GM21737 (cell line): ENCODE measurements around the gene NCKAP5.

Experiments
- ATAC-seq: cut with Tn5 transposase; IDR thresholded peaks from one replicate; pipeline ENCODE4 v1.9.1; 2021; ENCODE audit warnings: mild to moderate bottlenecking, moderate library complexity; ENCODE audit not compliant: unreplicated experiment

Gene NCKAP5

DNA sequence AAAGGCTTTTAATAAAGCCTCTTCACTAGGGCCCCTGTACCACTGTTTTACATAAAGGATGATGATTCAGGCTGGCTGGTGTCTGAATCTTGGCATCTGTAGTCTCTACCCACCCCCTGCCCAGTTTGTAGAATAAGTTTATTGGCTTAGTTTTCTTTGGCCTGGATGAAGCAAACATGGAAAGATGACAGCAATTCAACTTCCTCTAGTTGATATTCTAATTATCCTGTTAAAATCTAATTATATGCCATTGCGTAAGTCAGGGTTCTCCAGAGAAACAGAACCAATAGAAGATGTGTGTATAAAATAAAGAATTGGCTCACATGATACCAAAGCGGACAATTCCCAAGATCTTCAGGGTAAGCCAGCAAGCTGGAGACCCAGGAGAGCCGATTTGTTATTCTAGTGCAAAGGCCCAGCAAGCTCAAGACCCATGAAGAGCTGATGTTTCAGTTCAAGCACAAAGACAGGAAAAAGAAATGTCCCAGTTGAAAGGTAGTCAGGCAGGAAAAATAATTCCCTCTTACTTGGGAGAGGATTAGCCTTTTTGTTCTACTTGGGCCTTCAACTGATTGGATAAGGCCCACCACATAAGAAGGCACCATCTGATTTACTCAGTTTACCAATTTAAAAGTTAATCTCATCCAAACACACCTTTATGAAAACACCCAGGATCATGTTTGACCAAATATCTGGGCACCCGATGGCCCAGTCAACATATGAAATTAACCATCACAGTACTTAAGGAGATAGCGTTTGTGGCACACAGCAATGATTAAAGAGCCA is 815.6 kb downstream of the NCKAP5 start:
- no peak for ATAC-seq

DNA sequence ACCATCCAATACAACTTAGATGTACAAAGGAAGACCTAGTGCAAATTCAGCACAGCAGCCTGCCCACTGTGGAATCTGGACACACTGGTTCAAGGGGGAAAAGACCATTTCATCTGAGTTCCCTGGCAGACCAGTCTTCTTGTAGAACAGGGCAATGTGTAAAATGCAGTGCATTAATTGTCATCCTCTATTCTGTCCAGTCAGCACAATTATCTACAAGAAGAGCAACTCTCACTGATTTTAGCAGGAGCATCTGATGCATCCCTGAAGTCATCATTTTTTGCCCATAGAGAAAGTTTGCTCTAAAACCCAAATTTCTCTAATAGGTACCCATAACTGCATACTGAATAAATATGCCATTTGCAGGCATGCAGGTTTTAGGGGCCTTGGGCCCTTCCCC is 816.4 kb downstream of the NCKAP5 start:
- ATAC-seq, result no peak

DNA sequence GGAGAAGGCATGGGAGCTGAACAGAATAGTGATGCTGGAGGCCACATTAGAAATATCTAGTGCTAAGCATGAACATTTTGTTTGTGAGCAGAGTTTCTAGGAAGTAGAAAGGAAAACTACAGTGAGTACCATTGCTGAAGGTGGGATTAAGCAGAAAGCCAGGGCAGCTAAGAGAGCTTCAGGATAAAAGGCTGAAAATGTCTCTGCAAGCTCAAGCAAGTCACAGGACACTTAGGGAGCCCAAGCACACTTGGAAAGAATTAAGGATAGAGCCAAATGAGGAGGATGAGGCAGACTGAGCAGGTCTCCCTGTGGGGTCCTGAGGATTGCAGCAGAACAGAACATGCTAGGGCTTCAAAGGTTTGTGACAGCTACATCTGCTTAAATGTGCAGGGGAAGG is 817.7 kb downstream of the NCKAP5 start:
- ATAC-seq, result no peak

DNA sequence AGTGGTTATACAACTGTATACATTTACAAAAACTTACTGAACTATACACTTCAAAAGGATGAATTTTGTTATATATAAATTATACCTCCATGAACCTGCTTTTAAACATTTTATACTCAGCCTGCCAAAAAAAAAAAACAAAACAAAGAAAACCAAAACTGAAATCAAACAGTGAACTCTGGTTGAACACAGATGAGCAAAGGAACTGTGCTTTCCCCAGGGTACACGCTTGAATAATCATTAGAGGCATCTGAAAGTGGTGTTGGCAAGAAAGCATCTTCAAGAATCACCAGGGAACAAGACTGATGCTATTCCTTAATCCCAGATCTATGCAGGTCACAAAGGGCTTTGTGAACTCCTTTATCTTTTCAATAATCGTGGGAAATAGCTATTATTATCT is 821.2 kb downstream of the NCKAP5 start:
- peak; percentile 71 for ATAC-seq

DNA sequence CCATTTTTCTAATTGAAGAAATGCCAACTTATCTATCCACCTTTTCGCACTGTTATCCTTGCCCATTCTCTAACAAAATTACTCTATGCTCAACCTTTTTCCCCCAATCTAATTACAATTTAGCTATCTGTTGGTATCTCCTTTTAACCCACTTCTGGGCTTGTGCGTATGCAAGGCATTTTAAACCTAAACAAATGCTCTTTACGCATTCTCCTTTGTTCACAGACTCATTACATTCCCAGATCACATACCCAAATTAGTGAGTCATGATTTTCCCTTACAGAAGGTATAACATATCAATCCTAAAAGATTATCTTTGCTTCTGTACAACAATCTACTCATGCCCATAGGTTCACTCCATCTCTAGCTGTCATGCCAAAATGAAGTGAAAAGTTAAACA is 826.5 kb downstream of the NCKAP5 start:
- no peak for ATAC-seq

DNA sequence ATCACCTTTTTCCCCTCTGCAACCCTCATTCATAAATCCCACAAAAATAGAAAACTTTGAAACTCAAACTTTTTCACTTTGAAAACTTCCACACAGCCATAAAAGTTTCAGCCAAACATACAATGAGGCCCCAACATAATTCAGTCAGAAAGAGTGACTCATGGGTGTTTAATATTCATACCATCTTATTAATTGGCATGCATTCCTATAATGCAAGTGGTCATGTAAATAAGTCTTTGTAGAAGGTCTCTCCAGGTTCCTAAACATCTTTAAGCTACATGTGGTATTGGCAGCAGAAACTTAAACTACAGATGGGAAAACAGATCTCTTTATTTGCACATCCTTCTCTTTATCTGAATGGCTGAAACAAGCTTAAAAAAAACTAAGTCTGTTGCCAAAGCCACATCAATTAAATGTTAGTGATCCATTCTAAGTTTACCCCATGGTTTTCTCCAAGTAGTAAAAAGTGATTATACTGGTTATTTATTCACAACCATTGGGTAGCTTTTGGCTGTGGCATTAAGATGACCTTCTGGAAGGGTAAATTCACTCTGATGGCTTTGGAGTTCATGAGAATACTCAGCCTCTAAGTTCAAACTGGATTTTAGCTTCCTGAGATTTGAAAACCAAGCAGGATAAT is 828.1 kb downstream of the NCKAP5 start:
- no peak for ATAC-seq

DNA sequence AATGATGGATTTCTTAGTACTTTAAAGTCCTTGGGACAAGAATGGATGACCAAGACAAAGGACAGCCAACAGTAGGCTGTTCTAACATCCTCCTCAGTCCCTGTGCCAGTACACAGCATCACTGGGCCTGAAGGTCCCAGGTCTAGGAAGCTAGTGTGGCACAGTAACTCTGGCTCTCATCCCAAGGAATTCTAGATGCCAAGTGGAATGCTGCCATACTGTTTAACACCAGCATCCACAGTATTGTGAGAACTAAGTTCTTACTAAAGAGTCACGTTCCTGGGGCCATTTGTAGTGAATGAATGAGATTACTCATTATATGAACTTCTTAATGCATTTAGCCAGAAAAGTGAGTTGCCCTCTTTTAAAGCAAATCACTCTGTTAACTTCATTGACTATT is 830.0 kb downstream of the NCKAP5 start:
- ATAC-seq, result no peak

DNA sequence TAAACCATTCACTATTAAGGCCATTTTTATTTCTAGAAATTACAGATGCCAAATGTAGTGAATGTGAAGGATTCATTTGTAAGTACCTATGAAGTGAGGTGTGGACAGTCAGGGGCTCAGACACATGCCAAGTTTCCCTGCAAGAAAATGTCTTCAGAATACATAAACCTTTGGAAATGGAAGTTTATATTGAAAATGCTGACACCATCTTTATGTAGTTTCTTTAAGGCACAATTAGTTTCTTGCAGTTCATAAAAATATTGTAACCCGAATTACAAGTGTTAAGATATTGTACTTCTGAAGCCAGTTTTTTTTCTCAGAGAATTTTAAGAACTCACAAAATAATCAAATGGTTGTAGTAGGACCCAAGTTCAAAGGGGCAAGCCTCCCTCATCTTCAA is 832.2 kb downstream of the NCKAP5 start:
- no peak for ATAC-seq

DNA sequence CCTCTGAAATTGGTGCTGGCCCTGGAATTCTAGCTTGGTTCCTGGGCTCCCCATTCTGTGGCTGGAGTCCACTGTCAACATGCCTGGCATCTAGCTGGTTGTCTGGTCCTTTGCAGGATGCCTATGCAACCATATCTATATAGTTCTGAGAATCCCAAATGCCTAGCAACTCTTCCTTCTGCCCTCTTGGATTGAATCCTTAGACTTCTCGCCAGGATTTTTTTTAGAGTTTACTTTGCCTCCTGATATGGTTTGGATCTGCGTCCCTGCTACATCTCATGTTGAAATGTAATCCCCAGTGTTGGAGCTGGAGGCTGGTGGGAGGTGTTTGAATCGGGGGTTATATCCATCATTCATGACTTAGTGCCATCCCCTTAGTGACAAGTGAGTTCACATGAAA is 833.3 kb downstream of the NCKAP5 start:
- ATAC-seq, result no peak

DNA sequence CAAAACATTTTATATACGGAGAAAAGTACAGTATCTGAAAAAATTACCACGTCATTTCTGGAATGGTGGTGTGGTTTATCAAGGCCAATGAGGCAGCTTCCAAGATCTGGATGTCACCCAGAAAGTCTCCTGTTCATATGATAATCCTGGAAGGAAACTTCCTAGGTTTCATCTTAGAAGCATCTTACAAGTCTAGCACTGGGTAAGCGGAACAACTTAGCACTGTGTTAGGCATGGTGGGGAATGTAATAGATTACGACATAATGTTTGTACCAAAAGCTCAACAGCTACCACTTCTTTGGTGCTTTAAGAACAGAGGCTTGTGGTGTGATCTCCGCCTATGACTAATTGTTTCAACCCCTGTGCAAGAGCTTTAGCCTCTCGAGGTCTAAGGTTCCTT is 835.2 kb downstream of the NCKAP5 start:
- no peak for ATAC-seq

DNA sequence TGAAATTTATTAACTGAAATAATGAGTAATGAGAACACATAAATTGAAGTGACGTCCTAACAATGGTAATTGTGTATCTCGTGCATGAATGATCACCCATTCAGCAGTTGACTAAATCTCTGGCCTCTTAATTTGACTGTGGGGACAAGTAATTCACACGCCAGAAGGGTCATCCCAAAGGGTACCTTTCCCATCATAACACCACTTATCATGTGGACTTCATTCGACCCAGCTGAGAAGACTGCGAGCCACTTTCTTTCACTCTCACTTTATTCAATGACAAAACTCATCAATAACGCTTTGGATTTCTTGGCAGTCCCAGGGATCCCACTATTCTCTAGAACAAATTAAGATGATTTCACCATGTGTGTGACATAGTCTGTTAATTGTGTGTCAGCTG is 835.6 kb downstream of the NCKAP5 start:
- ATAC-seq, result no peak

DNA sequence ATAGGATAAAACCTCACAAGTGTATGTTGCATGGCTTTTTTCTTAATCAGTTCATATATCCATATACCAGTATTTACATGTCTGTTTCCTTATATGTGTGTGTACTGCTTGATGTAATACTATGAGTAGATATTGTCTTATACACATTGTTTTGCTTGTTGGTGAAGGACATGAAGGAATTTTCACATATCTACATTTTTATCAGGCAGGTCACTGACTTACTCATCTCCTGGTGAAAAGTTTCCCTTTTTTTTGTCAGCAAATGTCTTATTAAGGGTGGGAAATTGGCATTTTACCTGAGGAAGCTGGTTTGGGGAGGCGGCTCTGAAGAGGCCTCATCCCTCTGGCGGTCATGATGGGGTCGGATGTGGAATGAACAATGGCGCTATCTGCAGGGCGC is 836.8 kb downstream of the NCKAP5 start:
- ATAC-seq, result no peak

DNA sequence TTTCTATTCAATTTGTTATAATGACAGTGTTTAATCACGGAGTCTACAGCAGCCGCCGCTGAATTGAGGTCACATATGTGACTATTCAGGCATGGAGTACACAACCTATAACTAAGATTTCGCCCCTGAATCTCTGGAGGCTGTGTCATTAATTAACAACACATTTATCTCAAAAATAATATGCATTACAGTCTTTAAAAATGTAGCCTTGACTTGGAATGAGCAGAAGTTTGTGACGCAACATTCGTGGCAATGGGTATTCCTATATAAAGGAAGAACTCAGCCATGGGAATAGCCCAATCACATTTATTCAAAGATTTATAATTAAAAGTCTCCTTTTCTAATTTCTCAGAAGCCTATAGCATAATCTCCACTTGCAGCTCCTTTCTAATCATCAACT is 837.7 kb downstream of the NCKAP5 start:
- no peak for ATAC-seq

DNA sequence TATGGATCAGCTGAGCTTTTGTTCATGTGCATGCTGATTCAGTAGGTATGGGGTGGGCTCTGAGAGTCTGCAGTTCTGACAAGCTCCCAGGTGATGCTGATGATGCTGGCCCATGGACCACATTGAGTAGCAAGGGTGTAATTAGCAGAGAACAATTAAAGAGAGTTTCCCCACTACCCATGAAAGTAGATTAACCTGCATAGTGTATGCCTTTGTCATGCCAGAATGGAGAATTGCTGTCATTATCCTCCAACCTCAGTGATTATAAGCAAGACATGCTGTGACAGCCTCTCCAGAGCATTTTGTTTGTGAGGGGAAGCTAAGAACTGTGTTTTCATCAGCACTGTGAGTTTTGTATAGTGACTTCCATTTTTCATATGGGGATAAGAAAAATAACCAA is 838.7 kb downstream of the NCKAP5 start:
- ATAC-seq, result no peak

DNA sequence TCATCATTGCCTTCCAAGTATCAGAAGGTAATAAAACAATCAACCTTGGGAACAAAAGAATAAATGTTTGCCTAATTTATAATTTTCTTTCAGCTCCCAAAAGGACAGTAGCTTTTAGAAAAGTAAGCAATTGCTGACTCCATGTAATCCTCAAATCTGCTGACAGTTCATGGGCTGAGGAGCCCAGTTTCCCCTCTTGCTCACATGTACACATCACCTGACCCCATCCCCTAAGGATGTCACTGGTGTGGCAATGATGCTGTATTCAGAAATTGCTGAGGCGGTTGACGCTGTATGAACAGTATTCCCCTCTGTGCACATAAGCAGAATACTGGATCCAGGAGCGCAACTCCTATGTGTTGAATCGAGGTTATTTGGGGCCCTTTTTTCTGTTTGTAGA is 842.1 kb downstream of the NCKAP5 start:
- no peak for ATAC-seq

DNA sequence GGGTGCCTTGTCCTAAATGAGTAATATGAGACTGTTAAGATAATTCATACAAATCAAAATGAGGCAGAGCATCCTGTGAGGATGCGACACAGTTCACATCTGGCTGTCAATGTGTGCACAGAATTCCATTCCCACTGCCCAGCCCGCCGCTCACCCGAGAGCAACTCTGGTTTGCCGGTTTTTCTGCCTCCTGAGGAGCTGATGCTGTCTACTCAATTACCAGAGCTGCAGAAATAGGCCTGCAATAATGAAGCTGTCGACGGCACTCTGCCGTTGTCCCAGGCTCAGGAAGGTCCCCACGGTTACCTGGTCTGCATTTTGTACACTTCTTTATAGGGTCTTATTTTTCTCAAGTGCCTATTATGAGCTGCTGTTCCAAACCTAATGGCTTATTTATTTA is 842.5 kb downstream of the NCKAP5 start:
- no peak for ATAC-seq

DNA sequence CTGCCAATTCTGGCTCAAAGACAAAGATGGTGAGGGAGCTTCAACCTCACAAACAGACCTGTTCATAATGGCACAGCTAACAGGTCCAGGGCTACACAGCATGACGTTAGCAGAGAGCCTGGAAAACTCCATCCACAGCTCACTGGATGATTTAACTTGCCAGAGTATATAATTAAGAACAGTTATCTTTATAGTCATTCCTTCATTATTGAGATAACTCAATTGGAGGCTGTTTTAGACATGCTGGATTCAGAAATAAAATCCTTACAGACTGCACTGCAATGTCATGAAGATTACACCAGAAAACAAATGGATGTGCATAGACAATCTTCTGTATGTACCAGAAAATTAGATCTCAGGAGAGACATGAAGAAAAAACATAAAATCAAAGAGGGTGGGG is 843.1 kb downstream of the NCKAP5 start:
- ATAC-seq, result no peak

DNA sequence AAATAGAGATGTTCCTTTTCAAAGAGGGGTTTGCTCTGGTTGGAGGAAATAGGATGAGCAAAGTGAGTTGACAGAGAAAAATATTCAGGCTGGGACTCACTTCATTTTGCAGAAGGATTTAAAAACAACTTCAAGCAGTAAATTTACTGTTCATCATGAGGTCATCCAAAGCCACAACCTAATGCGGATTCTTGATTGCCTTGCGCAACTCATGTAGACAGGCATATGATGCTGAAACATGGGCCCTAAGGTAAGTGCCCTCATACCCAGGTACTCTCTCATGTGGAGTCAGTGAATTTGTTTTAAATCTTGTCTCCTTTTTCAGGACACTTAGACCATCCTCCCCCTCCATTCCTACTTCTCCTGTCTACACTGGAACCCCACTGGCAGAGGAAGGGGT is 846.3 kb downstream of the NCKAP5 start:
- ATAC-seq, result no peak

DNA sequence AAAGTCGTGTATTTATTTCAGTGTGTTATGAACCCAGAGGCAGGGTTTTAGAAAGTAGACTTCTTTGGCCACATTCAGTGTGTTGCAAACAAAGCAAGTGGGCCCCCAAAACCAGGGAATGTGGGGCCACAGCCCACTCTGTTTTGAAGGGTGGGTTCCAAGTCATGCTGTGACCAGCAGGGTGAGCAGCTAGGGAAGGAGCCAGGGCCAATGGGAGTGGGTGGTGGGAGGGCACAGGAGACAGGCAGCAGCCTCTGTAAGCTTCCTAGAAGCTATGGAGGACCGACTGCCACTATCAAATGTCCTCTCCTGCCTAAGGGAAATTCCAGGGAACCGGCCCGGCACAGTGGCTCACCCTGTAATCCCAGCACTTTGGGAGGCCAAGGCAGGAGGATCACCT is 847.9 kb downstream of the NCKAP5 start:
- ATAC-seq, result no peak

DNA sequence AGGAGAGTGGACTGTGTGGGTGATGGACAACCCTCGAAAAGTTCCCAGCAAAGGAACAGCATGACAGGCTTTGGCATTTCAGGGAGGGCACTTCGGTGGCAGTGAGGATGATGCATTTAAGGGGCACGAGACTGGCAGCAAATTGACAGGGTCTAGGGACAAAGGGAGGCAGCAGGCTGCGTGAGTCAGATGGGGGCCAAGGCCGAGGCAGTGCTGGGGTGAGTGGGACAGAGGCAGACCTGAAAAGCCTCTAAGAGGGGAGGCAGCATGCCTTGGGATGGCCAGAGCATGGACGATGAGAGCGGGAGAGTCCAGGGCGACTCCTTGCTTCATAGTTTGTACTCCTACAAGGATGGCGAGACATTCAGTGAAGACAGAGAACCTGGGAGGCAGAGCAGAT is 848.8 kb downstream of the NCKAP5 start:
- no peak for ATAC-seq

DNA sequence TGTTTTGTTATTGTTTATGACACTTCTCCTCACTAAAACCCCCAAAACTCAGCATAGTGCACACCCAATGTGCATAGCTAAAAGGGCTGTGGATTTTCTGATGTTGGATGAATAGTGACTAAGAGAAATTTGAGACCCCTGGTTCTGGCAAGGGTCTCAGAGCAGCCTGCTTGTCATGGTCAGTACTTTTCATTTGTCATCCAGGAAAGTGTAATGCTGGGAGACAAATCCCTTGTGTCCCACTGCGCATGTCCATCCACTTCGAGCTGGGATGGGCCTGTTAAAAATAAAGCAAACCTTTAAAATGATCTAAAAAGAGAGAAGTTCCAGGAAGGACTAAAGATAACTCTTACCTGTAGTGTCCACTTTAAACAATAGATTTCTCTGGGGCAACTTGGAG is 851.3 kb downstream of the NCKAP5 start:
- ATAC-seq, result no peak

DNA sequence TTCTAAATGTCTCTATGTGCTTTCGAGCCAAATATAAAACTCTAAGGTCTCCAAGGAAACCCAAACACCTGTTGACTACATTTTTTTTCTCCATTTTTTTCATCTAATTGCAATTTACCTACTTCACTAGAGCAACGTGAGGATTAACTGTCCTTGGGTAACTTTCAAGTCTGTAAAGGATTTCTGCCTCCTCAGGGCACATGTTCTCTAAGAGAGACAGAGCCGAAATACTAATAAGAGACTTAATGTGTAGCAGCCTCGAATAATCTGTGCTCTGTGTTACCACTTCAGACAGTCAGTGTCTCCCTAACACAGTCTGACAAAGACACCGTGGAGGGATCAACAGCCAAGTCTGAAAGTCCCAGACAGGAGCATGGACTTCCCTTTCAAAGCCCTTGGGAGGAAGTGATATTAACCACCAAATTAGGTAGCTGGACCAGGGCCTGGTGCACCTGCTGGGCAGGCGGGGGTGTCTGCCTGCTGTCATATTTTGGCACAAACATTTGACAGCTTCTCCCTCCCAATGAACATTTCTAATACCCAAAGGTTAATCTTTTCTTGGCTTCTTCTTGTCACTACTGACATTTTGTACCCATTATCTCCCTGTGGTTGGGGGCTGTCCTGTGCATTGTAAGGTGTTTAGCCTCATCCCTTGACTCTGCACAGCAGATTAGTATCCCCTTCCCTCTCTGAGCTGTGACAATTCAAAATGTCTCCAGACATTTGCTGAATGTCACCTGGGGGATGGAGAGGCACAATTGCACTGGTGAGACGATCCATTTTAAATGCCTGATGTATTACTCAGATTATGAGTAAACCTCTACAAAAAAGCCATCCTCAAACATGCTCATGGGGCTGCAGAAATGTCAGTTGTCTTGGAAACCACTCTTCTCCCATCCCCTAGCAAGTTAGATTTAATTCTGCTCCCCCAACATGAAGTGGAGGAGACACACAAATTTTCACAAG is 852.6 kb downstream of the NCKAP5 start:
- peak; percentile 69 for ATAC-seq
